HG03159 (cell line): Measurements from ENCODE around the gene HDAC1.
"Not testable (repeated sequence)": the region's sequence is repeated elsewhere in the genome, so short reads cannot be mapped to it uniquely, and the experiment has no call there.

Source experiments
- ATAC-seq: cut with Tn5 transposase; IDR thresholded peaks from one replicate; pipeline ENCODE4 v1.9.1; 2021; ENCODE audit warnings: mild to moderate bottlenecking, moderate library complexity; ENCODE audit not compliant: unreplicated experiment

HDAC1 gene

GRCh38 chr1:32291708-32292538 lies at the start of gene HDAC1:
Gene HDAC1 (plus strand): TSS chr1:32292083. CDS start chr1:32292170, 87 bp downstream.
- peak; percentile 93 for ATAC-seq

GRCh38 chr1:32242341-32242851 lies 49.5 kb upstream of the HDAC1 start:
- ATAC-seq = no peak

- ATAC-seq = no peak
These were observed 45.0 kb upstream of the HDAC1 start, which contains the start of gene FAM167B for GRCh38 chr1:32246888-32247273. Gene FAM167B (plus strand): TSS chr1:32247222. CDS start chr1:32247422, 200 bp downstream.

- no peak for ATAC-seq
These were observed 44.4 kb upstream of the HDAC1 start for GRCh38 chr1:32247452-32247851.

- ATAC-seq = no peak
These were observed 43.6 kb upstream of the HDAC1 start for GRCh38 chr1:32247983-32248889.

- ATAC-seq = peak; percentile 51
These were observed 41.9 kb upstream of the HDAC1 start for GRCh38 chr1:32249831-32250525.

- ATAC-seq = no peak
These were observed 40.8 kb upstream of the HDAC1 start, which contains the start of gene LCK for GRCh38 chr1:32250893-32251716. Gene LCK (plus strand): TSS chr1:32251265. CDS start chr1:32274330, 23,065 bp downstream.

GRCh38 chr1:32255072-32256071 lies 36.5 kb upstream of the HDAC1 start:
- no peak for ATAC-seq

GRCh38 chr1:32256473-32257226 lies 35.2 kb upstream of the HDAC1 start:
- no peak for ATAC-seq

- no peak for ATAC-seq
These were observed 34.7 kb upstream of the HDAC1 start for GRCh38 chr1:32257227-32257508.

- not testable (repeated sequence) for ATAC-seq
These were observed 28.7 kb upstream of the HDAC1 start for GRCh38 chr1:32263236-32263593.

GRCh38 chr1:32263744-32264143 lies 28.1 kb upstream of the HDAC1 start:
- no peak for ATAC-seq

GRCh38 chr1:32265846-32266245 lies 26.0 kb upstream of the HDAC1 start:
- ATAC-seq = no peak

GRCh38 chr1:32266921-32267591 lies 24.8 kb upstream of the HDAC1 start:
- ATAC-seq = no peak

- ATAC-seq = no peak
These were observed 22.1 kb upstream of the HDAC1 start for GRCh38 chr1:32269744-32270143.

- ATAC-seq = no peak
These were observed 19.1 kb upstream of the HDAC1 start for GRCh38 chr1:32272557-32273390.
